DOHH2 (cell line): Measurements from ENCODE around the gene TBC1D4.

ENCODE experiments used
- EZH2phosphoT487 ChIP-seq: fragments of 200-600 bp; sonication (generic); IDR thresholded peaks from 2 replicates; pipeline ENCODE4 v1.6.1; 2017; ENCODE audit warnings: borderline replicate concordance, mild to moderate bottlenecking, antibody characterized with exemption, low read length, moderate library complexity, mixed read lengths
- TF ChIP-seq, protein P1 (sequence below): fragments of 200-600 bp; sonication (generic); IDR thresholded peaks from one replicate; pipeline ENCODE4 v1.5.1; 2014; ENCODE audit warnings: antibody characterized with exemption, mild to moderate bottlenecking, low read depth, low read length; ENCODE audit not compliant: poor library complexity, severe bottlenecking

DNA sequence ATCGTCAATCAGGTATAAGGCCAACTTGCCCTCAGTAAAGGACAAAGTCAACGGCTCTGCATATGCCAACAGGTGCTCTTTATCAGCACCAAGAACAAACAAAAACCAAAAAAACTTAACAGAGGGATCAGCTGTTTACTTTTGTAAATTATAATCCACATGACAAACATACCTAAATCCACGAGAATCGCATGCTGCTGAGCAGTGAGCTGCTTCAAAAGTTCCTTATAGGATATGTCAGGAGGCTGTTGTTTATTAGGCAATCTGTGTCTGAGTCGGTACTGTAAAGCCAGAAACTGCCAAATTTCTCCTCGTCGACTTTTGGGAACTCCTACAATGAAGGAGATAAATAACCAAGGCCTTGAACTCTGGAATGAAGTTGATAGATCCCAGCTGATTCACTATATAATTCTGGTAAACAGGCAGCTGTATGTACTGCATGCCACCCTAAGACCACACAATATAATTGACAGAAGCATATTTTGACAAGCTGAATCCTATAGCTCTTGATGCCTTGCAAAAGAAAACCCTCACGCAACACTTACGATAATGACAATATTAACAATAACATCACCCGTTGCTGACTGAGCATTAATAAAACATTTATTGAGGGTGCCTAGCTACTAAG, 179.8 kb downstream of the TBC1D4 start:
- TF ChIP-seq, protein P1, sequence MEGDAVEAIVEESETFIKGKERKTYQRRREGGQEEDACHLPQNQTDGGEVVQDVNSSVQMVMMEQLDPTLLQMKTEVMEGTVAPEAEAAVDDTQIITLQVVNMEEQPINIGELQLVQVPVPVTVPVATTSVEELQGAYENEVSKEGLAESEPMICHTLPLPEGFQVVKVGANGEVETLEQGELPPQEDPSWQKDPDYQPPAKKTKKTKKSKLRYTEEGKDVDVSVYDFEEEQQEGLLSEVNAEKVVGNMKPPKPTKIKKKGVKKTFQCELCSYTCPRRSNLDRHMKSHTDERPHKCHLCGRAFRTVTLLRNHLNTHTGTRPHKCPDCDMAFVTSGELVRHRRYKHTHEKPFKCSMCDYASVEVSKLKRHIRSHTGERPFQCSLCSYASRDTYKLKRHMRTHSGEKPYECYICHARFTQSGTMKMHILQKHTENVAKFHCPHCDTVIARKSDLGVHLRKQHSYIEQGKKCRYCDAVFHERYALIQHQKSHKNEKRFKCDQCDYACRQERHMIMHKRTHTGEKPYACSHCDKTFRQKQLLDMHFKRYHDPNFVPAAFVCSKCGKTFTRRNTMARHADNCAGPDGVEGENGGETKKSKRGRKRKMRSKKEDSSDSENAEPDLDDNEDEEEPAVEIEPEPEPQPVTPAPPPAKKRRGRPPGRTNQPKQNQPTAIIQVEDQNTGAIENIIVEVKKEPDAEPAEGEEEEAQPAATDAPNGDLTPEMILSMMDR, result no peak
- TF ChIP-seq EZH2phosphoT487, result no peak
